HG02642 (cell line): ENCODE results near the gene TMOD2.

Experiments
- ATAC-seq: cut with Tn5 transposase; IDR thresholded peaks from one replicate; pipeline ENCODE4 v1.9.1; 2021; ENCODE audit warnings: mild to moderate bottlenecking; ENCODE audit not compliant: unreplicated experiment, poor library complexity

TMOD2 gene

GRCh38 chr15:51750792-51751696 is at the start of gene TMOD2:
Gene TMOD2, plus strand, starts transcription at chr15:51751597. Its CDS starts 14,845 bp downstream, at chr15:51766442.
- ATAC-seq: peak; percentile 83

DNA sequence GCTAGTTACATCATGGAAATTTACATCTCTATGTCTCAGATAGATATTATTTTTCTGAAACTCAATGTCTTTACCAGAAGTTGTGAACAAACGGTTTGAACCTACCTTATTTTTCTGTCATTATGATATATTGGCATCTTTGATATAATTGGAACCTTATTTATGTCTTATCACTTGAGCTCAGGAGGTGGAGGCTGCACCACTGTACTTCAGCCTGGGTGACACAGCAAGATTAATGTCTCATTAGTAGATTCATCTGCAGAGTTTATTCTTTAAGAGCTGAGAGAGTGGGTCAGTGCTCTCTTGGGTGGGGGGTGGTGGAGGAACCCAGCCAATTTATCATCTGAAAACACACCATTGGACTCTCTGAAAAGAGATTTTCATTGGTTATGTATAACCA is 48.7 kb upstream of the TMOD2 start:
- ATAC-seq: no peak

- no peak for ATAC-seq
These were observed 45.1 kb upstream of the TMOD2 start for GRCh38 chr15:51706291-51706690.

DNA sequence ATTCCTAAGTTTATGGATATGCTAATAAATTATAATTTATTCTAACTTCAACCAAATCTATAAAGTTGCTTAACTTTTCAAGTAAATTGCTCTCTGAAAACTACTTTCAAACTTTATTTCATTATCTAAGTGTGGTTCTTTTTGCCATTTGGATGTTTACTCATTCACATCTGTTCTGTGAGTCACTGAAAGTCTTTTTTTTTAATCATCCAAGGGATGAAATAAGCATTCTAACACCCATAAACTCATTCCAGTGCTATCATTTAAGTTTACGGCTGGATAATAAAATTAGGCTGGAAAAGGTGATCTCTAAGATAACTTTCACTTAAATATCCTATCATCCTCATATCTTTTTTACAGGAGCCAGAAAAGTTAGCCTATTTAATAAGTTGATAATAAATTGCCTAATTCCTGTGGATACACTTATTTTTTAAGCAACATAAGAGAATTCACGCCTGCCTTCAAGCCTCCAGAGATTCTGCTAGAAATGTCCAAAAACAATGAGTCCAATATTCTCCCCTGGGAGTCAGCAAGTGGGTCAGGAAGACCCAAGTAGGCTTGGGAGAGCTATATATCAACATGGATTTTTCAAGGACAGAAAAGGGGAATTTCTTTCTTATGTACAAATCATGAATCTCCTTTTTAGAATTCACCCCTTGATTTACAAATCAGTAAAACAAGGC is 44.3 kb upstream of the TMOD2 start:
- no peak for ATAC-seq

DNA sequence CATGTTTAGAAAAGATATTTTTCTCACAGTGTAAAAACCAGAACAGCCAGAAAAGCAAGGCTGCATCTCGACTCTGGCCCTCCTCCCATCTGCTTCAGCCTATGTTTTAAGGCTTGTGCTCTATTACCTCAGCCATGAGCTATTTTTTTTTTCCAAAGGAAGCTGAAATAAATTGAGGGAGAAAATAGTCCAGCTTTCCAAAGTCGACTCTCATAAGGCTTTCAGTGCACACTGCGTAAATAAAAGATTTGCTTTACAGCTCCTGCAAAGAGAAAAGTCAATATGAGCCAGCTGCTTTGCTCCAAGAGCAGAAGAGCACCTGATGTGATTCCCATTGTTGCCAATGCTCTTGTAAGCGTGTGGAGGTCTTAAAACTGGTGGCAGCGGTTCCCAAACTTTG is 43.4 kb upstream of the TMOD2 start:
- no peak for ATAC-seq

GRCh38 chr15:51709031-51709430 is 42.4 kb upstream of the TMOD2 start:
- no peak for ATAC-seq

DNA sequence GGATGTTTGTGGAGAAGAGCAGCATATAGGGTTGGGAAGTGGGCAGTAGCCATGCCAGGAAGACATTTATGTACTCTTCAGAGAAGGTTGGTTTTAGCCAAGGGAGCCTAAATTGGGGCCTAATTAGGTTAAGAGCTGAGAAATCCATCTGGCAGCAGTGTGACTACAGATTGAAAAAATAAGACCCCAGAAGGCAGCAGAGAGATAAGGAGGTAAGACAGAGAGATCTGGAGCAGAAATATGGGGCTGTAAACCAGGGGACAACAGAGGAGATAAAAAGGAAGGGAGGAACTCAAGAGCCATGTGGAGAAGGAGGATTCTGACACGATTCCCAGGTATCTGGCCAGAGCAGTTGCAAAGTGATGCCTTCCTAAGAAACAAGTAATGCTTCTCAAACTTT is 37.2 kb upstream of the TMOD2 start:
- no peak for ATAC-seq

- ATAC-seq: no peak
These were observed 36.5 kb upstream of the TMOD2 start for GRCh38 chr15:51714911-51715310.

DNA sequence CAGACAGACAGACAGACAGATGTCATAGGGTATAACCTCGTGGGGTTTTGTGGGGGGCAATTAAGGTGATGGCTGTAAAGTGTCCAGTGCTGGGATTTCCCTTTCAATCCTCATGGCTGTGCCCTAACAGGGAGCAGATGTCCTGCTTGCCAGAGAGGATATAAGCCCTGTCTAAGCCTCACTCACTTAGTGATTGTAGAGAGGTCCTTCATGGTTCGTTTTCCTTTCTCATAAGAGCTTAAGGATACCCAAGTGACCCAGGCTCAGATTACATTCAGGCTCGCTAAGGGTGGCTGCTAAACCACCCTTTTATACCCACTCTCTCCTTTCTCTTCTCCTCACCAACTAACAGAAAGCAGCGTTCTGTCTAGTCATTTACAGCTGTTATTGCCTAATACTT is 33.2 kb upstream of the TMOD2 start:
- no peak for ATAC-seq

DNA sequence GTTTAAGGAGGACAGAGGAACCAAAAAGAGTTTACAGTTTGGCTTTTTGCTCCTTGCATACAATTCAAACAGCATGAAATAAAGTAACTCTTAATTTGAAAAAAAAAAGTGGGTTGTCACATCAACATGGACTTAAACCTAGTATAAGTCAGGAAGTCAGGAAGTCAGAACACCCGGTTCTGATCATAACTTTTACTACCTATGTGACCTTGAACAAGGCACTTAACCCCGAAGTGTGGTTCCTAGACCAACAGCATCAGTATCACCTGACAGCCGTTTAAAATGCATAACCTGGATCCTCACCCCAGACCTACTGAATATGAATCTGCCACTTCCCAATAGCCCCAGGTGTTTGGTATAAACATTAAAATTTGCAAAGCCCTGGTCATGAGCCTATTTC is 32.7 kb upstream of the TMOD2 start:
- no peak for ATAC-seq

DNA sequence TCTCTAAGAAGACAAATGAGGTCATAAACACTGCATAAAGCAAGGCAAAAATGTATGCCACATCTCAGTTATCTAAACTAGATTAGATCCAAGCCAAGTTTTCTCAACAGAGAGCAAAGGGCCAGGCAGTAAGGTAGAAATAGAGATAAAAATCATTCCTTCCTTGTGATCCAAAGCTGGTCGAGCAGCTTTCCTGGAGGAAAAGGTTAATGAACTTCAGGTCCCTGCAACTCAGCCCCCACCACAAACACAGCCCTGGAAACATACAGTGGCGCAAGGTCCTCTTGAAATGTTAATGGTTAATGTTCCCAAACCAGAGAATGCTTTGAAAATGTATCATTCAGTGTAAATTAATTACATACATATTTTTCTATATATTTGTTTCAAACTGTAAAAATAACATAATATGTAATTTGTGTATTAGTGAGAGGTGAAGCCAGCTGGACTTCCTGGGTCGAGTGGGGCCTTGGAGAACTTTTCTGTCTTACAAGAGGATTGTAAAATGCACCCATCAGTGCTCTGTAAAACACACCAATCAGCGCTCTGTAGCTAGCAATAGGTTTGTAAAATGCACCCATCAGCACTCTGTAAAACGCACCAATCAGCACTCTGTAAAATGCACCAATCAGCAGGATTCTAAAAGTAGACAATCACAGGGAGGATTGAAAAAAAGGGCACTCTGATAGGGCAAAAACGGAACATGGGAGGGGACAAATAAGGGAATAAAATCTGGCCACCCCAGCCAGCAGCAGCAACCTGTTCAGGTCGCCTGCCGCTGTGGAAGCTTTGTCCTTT is 31.0 kb upstream of the TMOD2 start:
- ATAC-seq: no peak

GRCh38 chr15:51721199-51721960 is 30.0 kb upstream of the TMOD2 start:
- no peak for ATAC-seq

DNA sequence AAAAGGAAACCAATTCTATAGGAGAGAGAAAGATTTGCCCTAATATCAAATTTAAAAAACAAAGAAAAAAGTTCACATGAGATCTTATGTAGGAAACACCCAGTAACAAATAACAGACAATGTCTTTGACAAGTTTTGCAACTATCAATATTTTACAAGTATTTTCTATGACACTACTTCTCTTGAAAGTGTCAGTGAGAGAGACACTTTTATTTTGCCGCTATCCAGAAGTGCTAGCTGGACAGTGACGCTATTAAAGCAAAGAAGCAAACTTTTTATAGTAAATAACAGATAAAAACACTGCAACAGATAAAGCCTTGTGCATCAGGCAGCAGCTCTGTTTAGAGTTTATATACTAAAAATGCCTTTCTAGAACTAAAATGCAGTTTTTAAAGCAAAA is 27.2 kb upstream of the TMOD2 start:
- no peak for ATAC-seq

- no peak for ATAC-seq
These were observed 26.7 kb upstream of the TMOD2 start for GRCh38 chr15:51724673-51725072.

DNA sequence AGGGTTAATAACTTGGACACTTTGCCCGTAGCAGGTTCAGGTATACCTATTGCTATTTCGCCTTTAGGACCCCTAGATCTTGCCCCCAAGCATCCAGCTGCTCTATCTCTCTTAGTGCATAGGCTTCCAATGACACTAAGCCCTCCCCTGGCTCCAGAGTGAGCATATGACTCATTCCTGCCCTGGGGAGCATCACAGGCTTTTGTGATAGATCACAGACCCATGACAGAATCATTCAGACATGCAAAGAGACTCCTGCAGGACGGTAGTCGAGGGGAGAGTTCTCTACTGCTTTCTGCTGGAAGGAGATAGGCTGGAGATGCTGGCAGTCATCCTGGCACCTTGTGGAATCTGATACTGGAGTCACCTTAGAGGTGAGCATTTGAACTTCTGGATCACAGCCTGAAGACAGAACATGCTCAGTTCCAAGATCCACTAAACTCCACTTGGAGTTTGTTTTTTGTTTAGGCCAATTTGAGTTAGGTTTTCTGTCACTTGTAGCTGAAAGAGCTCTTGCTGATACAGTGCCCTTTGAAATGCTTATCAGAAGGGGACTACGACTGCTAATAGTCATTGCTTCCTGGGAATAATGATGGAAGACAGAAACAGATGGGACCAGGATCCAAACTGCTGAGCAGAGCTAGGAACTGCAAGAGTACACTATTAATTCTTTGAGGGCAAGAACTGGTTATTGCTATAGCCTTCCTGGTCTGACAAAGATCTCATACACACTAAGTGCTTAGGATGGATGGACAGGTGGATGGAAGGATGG is 24.9 kb upstream of the TMOD2 start:
- peak; percentile 84 for ATAC-seq

DNA sequence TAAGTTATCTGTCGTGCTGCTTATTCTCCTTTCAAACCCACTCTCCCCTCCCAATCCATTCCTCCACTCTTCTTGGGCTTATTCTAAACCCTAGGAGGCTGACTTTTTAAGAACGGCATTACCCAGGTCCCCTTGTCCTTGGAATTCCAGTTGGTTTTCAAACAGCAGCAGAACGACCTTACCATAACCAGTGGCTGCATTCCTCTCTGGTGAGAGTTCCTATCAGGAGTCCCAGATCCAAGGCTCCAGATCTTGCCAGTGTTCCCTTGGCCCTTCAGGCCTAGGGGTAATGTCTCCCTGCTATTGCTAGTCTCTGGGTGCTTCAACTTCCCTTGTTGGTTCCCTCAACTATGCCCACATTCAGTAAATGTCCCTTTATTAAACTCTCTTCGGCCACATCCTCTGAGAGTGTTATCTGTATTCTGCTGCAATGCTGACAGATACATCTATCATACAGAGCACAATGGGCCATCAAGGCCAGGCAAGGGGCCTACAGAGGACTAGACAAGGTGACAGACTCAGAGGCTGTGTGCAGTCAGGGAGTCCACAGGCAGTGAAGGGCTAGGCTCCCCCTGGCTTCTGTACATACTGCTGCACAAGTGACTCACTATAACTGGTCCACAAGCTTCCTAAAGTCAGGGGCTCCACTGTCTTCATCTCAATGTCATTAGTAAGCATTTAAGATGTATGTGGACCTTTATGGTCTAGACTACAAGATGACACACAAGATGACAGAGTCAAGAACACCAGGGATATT is 24.1 kb upstream of the TMOD2 start:
- ATAC-seq: no peak

DNA sequence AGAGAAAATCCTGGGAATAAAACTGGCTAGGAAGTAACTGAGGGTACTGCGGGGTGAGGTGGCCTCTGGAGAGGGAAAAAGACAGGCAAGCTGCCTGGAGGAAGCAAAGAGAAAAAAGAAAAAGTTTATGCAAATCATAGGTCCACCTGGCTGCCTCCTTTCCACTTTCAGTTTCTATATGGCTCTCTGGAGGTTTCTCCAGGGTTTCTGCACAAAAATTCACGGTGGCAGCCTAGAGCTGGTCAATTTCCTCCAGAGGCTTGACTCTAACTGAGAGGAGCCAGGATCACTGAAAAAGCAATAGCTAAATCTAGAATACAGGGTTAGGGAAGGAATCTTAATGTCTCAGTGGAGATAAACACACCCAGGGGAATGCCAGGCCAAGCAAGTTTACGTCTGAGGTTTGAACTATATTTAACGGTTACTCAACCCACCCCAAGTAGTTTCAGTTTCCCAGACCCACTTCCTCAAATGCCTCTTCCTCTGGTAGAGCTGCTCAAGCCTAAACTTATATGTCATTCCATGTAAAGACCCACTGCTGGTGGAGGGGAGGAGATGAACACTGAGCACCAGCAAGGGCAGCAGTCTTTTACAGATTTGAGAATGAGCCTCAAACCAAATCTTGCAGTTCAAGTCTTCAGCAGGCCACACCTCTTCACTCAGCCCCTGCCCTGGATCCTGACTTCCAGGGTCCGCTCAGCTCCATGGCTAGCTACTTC is 19.7 kb upstream of the TMOD2 start:
- ATAC-seq: peak; percentile 62

DNA sequence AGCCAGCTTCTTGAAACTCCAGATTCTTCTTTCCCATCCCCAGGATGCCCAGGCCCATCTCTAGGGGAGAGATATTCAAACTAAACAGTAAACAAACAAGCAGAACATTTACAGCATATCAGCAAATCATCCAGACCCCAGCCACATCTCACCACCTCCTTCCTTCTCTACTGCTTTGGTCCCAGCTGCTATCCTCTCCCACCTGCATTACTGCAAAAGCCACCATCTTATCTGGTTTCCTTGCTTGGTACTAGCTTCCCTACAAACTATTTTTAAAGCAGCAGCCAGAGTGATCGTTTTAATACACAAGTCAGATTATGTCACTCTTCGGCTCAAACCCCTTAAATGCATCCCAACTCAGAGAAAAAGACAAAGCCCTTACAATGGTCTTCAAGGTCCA is 18.8 kb upstream of the TMOD2 start:
- ATAC-seq: no peak
